NCI-H2196 treated with DMSO at 0.1 percent for 48 hours (cell line): Measurements from ENCODE around the gene MSH2.

ENCODE experiments used
- DNase-seq: peaks from one replicate; lab custom pipeline; 2025; ENCODE audit not compliant: unreplicated experiment; lab: John Stamatoyannopoulos, UW

The MSH2 gene

DNA sequence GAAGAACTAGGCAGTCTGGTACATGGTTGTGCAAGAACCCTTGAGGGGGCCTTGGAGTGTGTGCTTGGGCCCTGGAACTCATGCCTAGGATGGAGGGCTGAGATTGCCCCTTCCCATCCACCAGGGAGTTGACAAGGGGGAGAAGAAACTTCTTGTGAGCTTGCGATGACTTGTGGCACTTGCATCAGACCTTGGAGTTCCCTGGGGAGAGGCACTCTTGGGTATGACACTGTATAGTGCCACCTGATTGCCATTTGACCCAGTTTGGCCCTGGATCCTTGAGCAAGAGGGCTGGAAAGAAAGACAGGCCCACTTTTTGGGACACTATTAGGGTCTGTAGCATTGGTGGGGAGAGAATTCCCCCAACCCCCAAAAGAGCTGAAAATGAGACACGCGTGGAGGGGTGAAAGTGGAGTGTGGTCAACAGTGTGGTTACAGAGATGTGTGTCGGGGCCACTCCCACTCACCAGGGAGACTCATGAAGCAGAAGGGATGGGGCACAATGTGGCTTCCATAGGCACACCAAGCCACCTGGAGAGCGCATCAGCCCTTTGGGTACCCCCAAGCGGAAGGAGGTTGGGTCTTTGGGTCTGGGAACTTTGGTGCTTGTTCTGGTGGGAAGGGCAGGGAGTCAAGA, 101.3 kb downstream of the MSH2 start:
- DNase-seq = no peak

DNA sequence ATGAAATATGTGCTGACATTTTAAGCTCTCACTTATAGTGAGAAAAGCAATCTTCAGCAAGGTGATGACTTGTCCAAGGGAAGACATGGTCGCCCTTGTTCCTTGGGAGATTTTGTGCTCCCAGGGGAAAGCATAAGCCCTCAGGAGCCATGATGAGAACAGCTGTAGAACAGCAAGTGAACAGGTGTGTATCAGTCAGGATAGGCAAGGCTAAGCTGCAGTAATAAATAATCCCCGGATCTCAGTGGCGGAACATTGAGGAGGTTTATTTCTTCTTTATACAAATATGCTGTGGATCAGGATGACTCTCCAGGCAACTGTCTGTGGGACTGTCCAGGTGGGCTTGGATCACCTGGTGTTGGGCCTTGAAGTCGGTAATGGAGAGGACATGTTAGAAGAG, 103.1 kb downstream of the MSH2 start:
- DNase-seq = no peak

DNA sequence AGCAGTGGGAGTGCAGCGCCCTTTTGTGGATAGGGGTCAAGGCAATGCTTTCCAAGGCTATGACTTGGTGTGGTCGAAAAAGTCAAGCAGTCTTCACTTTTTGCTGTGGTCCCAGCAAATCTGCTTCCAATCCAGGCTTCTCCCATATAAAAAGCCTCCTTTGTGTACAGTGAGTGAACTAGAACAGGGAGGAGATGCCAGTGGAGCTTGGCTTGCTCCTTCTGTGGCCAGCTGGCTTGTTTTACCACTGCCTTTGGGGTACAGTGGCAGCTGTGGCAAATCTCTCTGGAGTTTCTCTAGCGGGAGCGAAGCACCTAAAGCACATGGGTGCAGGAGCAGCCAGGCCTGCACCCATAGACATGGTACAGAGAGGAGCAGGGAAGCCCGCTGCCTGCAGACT, 103.5 kb downstream of the MSH2 start:
- DNase-seq = no peak

DNA sequence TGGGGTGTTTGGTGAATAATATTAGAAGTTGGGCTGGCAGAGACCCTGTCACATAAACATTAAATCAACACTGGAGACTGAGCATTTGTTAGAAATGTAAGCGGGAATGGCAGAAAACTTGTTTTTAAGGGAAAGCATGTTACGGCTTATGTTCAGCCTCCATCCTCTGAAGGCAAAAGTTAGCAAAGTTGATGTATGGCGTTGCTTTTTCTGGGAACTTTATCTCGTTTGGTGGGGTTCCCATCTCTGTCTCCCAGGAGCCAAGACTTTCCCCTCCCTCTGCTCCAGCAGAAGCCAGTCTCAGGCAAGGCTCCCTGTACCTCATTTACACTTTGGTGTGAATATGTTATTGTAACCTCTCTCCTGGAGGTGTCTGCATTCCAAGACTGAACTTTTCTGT, 105.1 kb downstream of the MSH2 start:
- DNase-seq = no peak

DNA sequence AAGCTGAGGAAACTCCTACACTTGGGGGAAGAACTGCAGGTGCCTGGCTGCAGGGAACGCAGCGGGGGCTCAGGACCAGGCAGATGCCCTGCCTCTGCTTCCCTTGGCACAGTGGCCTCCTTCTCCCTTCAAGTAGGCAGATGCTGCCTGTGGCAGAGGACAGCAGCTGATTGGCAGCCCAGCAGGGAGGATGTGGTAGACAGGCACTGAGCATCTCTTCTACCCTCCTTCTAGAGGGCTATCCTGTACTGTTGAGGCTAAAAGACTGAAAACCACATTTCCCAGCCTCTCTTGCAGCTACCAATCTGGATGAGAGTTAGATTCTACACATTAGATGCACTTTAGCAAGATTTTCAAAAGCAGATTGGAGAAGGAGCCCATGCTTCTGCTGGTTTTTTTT, 105.7 kb downstream of the MSH2 start:
- no peak for DNase-seq

DNA sequence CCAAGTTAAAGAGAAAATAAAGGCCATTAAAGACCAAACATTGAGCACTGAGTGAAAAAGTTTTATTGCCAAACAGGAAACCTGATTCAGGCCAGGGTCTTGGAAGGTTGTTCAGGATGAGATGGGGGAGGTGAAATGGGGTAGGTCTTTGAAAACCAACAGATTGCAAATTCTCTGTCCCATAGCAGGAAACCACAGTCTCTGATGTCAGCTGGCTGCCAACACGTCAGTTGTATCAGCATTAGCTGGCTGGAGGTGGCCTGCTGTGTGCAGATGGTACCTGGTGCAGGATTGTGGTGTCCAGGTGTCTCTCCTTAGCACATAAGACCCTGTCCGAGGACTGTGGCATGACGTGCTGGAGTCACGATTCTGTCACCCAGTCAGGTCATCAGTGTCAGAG, 106.3 kb downstream of the MSH2 start:
- no peak for DNase-seq

DNA sequence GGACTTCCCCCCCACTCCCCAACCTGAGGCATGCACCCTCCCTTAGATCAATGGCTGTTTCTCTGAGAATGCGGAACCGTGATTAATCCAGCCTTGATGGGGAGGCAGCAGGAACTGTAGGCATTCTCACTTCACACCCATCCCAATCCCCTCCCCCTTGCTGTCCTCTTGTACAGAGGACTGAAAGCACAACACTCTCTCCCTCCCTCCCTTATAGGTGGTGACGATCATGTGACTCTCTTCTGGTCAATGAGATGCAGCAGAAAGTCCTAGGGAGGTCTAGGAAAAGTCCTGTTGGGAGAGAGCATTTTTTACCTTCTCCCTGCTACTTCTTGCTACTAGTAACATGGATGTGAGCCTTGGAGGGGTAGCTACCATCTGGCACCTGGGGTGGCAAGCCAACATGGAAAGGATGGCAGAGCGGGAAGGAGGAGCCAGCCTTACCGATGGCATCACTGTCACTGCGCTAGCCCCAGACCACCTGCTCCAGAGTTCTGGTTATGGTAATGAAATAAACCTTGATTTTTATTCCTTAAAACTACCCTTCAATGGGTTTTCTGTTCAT, 106.9 kb downstream of the MSH2 start:
- DNase-seq = no peak

DNA sequence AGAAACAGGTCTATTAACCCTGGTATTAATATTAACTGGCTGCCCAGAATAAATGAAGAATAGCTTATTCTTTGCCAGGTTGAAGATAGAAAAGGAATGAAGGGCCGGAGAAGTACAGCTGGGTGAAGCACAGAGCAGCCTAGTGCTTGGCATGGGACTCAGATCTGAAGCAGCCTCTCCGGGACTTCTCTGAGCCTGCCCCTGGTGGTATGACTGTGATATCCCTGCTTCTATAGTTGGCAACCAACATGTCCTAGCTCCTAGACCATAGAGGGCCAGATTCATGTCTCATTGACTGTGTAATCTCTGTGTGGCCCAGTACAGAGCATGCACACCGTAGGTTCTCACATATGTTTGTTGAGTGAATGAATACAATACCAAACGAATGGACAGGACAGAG, 107.8 kb downstream of the MSH2 start:
- no peak for DNase-seq

DNA sequence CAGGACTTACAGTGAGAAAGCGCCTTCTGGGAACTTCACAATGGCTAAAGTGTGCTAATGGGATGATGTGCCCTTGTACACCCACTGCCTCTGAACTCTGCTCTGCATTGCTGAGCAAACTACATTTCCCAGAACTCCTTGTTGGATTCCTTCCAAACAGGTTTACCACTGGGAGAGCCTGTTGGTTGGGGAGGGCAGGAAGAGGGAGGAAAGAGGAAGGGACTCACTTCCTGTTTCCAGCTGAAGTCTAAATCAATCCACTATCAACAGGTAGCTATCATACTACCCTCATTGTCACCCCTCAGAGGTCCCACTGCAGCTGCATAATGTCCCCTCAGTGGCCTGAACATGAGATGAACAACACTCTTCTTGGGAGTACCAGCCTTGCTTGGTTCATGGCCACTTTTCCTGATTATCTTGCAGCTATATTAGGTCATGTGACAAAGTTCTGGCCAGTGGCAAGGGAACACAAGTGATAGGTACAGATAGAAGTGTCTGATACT, 109.7 kb downstream of the MSH2 start:
- no peak for DNase-seq

DNA sequence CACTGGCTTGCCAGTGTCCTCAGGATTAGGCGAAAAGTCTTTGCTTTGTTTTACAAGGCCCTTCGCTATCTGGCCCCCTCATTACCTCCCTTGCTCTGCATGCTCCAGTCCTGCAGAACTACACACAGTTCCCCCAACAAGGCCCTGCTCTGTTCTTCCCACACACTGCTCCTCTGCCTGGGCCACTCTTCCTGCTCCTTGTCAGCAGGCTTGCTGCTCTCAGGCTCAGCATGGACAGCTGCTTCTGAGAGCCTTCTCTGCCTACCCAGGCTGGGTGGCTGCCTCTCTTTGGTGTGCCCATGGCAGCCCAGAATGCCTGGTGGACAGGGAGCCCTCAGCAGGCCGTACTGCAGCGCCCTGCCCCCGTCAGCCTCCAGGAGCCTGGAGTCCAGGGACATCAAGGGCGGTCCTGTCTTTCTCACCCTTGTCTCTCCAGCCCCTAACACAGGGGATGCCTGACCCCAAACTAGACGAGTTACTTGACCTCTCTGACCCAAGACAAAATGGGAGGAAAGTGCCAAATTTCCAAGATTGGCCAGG, 111.1 kb downstream of the MSH2 start:
- DNase-seq = no peak

DNA sequence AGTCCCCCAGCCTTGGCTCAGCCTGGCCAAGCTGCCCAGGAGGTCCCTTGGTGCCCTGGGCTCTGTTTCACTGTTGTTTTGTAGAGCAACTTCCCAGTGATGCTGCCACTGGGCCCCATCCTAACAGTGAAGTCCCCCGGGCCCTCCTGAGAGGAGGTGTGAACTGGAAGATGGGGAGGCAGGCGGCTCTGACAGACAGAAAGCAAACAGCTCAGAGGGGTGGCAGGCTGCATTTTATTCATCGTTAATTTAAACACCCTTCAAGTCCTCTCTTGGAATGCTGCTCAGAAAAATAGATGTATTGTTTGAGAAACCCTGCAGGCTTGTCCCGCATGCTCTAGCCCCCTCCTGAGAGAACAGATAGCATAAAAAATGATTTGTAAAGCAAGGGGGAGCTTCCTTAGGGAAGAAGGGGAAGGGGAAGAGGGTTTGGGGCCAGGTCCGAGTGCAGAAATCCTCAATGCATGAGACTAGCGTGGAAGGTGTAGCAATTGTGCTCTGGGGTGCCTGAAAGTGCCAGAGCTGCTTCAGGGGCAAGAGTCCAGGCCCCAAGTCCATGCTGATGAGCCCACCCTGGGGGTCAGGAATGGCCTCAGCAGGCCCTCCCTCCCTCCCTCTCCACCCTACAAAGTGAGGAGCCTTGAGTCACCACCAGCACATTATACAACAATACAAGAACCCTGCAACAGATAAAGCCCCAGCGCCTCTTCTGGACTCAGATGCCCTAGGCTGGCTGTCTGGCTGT, 113.6 kb downstream of the MSH2 start:
- DNase-seq = no peak

DNA sequence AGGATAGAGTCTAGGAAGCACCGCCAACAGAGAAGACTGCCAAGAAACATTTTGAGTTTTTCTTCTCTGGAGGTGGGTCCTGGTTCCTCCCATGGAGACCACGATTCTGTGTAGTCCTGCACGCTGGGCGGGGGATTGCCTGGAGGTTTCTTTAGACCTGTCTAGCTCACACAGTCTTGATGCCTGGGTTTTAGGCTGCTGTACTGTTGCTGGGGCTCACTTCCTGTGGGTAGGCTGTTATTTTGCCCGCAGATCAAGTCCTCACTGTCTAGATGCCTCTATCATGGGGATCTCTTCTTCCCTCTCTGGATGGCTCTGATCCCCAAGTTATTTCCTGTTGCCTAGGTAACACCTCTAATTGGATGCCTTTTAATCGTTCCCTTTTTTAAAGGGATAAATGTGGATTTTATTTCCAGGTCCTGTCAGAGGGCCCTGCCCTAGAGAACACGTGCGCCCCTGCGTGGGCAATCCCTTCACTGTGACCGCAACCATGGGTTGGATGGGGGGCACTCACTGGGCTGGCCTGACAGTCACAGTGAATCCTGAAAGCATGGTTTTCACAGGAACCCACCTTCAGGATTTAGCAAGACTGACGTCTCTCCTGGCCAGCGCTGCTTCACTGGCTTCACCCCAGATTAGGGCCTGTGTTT, 115.7 kb downstream of the MSH2 start:
- no peak for DNase-seq

DNA sequence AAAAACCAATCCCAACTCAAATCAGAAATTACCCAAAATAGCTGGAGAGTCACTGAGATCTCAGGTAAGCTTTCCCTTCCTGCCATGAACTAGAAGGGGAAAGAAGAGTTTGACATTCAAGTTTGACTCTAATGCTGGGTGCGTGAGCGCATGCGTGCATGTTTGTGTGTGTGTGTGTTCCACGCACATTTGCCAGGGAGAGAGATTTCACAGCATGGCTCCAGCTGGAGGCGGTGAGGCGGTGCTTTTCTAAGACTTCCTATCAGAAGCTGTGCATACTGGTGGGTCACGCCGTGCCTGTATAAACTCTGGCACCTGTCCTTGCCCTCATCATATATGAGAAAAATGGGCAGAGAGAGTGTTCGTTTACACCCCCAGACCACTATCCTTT, 116.2 kb downstream of the MSH2 start:
- no peak for DNase-seq

DNA sequence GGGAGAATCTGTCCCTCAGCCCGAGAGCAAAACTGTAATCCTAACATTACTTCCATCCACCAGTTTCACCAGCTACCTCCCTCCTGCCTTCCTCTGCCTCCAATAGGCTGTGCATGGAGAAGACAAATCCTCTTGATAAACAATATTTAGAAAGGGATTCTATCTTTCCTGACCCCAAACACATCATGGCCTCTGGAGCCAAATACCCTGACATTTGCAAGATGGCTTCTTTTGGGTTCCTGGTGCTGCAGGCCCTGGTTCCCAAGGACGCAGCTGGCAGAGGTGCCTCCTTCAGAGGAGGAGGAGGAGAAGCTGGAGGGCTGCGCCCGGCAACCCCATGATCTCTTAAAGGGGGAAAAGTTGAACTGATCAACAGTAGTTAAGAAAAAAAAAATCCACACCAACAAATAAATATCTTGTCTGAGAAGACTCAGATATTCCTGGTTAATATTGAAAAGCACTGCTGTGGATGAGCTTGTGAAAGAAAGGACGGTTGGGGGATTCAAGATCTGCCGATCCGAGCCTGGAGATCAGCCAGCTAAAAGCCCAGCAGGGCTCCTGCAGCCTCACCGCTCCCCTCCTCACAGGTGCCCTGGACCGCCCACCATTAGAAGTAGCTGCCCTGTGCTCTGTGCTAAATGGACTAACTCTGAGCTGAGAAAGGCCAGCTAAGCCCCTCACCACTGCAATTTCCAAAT, 116.8 kb downstream of the MSH2 start:
- no peak for DNase-seq

DNA sequence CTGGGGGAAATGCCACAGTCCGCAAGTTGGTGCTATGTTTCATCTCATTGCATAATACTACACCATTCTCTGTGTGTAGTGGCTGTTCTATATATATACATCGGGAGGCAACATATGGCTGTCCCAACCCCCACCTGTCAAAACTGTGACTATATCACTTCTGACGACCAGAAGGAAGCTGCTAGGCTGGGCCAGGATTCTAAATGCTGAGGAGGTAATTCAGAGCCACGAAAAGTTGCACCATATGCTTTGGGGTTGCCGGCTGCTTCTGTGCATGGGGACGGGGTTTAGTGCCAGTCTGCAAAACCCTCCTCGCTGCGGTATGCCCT, 117.3 kb downstream of the MSH2 start:
- DNase-seq = no peak

DNA sequence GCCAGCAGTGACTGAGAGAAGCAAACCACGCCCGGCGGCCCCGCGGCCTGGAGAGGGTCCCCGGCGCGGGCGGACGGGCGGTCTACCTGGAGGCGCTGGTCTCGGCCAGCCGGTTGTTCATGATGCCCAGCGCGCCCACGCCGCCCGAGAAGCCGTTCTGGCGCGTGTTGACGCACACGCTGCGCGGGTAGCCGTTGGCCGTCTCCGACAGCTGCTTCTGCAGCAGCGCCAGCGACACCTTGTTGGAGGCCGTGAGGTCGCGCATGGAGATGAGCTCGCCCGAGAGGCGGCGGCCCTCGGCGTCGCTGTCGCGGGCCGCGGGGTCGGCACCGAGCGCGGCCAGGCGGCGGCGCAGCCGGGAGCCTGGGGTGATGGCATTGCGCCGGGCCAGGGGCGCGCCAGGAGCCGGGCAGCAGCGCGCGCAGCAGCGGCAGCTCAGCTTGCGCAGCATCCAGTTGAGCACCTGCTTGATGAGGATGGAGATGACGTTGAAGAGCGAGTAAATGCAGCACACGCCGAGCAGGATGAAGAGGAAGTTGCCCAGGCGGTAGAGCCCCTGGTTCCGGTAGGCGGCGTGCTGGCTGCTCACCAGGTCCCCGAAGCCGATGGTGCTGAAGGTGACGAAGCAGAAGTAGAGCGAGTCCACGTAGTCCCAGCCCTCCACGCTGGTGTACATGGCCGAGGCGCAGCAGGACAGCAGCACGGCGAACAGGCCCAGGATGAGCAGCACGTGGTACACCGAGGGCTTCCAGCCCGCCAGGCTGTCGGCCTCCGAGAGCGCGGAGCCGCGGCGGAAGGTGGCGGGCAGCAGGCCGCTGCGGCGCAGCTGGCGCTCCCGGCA, 118.1 kb downstream of the MSH2 start:
- DNase-seq = peak; percentile 89

DNA sequence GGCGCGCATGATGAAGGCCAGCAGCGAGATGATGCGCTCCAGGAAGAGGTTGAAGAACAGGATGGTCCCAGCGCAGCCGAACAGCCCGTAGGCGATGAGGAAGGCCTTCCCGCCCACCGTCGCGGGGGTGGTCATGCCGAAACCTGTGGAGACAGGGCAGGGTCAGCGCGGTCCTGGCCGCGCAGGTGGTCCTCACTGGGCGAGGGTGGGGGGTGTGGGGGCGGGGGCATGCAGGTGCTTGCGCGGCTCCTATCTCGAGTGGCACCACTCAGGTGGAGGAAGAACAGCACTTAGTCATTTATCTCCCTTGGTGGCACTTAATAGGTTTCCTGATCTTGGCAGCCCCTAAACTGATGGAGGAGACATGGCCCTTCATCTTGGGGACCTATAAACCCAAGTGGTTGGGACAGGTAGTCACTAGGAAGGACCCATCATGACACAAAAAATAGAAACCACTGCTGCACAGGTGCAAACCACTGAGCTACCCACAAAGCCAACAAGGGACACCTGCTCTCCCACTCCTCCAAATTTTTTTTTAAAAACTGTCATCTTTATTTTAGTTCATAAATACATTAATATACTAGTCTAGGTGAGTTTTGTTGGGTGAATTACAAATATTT, 118.8 kb downstream of the MSH2 start:
- DNase-seq = no peak

DNA sequence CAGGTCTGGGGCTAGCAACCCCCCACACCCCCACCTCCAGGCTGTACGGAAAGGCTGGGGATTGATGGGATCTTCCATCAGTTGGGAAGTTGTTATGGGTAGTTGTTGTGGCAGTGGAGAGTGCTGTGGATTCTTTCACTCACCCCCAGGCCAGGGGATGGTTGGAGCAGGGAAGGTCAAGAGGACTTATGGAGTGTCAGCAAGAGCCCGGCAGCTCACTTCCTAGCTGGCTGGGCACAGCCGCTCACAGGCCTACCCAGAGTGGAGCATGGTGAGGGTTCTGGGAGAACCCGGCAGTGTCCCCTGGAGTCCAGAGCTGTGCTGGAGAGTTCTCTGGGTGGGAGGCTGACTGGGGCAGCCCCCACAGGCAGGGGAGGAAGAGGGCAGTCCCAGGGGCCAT, 122.2 kb downstream of the MSH2 start:
- DNase-seq = no peak

DNA sequence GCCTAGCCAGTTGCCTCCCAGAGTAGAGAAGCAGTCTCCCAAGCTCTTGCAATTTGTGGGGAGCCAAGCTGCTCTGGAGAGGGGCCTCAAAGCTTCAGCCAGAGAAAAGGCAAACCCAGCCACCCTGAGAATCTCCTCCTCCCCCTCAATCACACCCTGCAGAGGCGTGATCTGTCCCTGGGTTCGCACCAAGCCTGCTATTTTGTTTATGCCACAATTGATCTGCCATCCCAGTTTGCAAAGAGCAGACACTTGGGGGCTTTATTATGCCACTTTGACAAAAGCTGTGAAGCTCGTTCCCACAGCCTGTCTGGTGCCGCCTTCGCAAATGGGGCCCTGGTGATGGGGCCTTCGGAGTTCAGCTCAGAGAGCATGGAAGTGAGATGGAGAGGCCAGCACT, 125.5 kb downstream of the MSH2 start:
- DNase-seq = no peak

DNA sequence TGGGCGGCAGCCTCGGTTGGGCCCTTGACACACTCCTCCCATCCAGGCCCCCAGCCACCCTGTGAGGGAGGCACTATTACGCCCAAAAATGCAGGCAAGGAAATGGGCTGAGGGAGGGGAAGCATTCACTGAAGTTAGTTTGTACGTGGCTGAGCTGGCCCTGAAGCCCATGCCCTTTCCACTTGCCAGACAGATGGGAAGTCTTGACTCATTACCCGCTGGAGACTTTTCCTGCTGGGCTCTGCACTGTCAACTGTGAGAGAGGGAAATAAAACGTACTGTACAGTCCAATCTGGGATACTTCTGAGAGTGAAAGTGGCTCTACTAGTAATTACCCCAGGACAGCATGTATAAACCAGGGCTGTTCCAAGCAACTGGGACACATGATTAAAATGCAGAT, 125.9 kb downstream of the MSH2 start:
- DNase-seq = no peak
